NCI-H1048 (cell line): ENCODE measurements around the gene PREX1.

ENCODE experiments used
- DNase-seq: peaks from one replicate; lab custom pipeline; 2025; lab: John Stamatoyannopoulos, UW

Gene PREX1

GRCh38 chr20:48750376-48750775 is 77.4 kb downstream of the PREX1 start:
- no peak for DNase-seq

GRCh38 chr20:48749437-48749836 is 78.4 kb downstream of the PREX1 start:
- no peak for DNase-seq

GRCh38 chr20:48748556-48748955 is 79.2 kb downstream of the PREX1 start:
- DNase-seq, result no peak

DNA sequence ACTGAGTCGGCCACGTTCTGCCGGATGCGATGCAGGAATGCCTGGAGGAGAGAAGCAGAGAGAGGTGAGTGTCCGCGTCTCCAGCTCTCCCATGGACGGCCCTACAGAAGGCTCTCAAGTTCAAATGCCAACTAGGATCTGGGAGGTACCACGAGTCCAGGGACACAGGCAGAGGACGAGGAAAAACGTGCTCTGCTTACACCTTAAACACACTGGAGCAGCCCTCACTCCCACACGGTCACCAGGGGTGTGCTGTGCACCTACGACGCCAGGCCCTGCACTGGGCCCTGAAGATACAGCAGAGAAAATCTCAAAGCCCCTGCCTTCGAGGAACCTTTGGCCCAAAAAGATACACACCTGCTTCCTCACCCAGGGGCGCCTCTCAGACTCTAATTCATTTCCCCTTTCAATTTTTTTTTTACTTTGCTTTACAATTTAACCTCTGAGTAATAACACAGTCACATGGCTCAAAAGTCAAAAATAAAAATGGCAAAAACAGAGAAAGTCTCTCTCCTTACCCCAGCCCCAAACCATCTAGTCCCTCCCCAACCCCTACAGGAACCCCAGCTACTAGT is 79.9 kb downstream of the PREX1 start:
- no peak for DNase-seq

- DNase-seq, result no peak
These were observed 82.5 kb downstream of the PREX1 start for GRCh38 chr20:48745330-48745729.

- no peak for DNase-seq
These were observed 83.3 kb downstream of the PREX1 start for GRCh38 chr20:48744515-48744914.

DNA sequence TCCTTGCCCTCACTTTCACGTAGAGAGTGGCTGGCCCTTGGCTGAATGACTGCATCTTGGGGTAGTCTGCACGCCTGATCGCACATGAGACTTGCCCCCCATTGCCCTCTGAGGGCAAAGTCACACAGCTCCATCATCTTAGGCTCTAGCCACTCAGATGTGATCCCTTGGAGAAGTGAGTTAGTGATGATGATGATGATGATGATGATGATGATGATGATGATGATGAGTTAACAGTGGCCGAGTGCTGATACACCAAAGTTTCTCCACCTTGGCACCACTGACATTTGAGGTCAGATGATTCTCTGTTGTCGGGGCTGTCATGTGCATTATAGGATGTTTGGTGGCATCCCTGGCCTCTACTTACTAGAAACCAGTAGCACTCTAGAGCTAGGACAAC is 84.0 kb downstream of the PREX1 start:
- DNase-seq, result no peak

DNA sequence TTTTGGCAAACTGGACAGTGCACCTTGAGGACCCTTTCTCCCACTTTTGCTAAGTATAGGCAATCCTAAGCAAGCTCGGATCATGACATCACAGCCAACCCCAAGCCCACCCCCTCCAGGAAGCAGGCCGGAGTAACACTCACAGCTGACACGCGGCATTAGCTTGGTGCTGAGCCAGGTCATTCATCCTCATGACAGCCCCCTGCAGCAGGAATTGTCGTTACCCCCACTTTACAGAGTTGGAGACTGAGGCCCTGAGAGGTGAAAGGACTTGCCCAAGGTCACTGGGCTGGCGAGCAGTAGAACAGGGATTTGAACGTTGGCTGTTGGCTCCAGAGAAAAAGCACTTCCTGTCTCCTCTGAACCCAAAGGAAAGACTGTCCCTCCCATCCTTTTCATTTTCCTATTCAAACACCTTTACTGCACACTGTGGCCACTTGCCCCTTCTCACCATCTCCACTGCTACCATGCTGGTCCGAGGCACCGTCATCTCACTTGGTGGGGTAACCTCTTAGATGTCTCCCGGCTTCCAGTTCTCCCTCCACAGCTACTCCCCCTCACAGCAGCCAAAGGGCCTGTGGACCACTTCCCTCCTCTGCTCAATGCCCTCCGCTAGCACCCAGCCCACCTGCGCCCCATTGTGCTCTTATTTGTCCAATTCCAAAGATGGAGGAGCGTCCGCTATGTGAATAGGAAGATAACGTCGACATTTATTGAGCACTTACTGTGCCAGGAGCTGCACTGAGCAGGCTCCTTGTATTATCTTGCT is 84.7 kb downstream of the PREX1 start:
- no peak for DNase-seq

- no peak for DNase-seq
These were observed 85.6 kb downstream of the PREX1 start for GRCh38 chr20:48742233-48742632.

GRCh38 chr20:48741669-48742068 is 86.1 kb downstream of the PREX1 start:
- DNase-seq, result no peak

GRCh38 chr20:48740712-48741111 is 87.1 kb downstream of the PREX1 start:
- no peak for DNase-seq

GRCh38 chr20:48740292-48740649 is 87.5 kb downstream of the PREX1 start:
- no peak for DNase-seq

DNA sequence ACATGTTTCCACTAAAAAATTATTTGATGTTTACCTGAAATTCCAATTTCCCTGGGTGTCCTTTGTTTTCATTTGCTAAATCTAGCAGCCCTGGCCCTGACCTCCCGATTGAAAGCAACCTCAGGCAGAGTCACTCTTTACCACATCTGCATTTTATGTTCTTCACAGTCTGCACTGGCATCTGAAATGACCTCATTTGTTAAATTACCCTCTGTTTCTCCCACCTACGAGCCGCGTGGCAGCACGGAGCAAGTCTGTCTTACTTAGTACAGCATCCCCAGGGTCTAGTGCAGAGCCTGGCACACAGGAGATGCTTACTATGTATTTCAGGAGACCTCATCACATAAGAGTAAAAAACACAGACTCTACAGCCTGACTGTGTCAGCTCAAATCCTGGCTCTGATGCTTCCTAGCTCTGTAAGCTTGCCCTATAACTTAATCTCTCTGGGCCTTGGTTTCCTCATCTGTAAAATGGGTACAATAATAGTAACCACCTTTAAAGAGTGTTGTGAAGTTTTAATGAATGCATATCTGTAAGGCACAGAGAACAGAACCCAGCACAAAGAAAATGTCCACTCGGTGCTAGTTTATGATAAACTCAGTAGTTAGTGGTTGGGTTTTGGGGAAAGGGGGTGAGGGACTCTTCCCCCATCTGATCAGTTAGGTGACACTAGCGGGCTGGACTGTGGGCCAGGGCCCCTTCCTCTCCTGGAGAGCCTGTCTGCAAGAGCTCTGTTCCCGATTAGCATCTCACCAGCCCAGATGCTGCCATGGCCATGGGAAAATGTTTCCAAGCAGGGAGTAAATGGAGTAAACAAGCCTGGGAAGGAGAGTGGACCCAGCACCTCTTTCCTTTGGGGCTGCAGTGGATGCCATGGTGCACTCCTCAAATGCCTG is 88.2 kb downstream of the PREX1 start:
- DNase-seq, result no peak

DNA sequence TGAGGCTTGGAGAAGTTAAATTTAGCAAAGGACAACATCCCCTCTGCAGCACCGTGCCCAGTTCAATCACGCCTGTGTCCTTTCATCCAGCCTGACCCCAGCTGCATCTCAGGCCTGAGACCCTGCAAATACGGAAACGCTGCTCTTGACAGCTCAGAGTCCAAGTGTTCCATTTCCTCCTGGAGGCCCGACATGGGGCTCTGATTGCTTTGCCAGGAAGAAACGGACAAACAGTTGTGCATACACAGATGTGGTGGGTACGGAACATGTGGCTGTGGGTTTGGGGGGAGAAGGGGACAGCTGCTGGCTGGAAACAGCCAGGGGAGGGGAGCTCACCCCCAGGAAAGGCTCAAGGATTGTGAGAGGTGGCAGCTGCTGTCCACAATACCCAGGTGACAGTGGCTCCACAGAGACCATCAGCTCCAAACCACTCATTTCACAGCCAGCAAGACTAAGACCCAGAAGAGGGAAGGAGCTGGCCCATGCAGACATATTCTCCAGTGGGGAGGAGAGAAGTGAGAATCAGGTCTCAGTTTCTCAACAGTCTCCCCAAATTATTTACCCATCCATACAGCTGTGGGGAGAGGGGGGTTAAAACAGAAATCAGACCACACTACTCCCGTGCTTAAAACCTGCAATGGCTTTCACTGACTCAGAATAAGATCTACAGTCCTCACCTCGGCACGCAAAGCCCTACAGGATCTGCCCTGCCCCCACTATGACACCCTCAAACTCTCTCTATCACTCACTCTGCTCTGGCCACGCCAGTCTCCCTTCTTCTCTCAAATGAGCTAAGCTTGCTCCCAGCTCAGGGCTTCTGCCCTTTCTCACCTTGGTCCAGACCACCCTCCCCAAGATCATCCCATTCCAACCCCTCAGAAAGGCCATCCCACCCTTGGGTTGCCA is 89.1 kb downstream of the PREX1 start:
- DNase-seq, result no peak

GRCh38 chr20:48738094-48738398 is 89.8 kb downstream of the PREX1 start:
- DNase-seq, result no peak

GRCh38 chr20:48737434-48738093 is 90.2 kb downstream of the PREX1 start:
- no peak for DNase-seq

GRCh38 chr20:48736636-48737035 is 91.2 kb downstream of the PREX1 start:
- no peak for DNase-seq

GRCh38 chr20:48736231-48736630 is 91.6 kb downstream of the PREX1 start:
- DNase-seq, result no peak

DNA sequence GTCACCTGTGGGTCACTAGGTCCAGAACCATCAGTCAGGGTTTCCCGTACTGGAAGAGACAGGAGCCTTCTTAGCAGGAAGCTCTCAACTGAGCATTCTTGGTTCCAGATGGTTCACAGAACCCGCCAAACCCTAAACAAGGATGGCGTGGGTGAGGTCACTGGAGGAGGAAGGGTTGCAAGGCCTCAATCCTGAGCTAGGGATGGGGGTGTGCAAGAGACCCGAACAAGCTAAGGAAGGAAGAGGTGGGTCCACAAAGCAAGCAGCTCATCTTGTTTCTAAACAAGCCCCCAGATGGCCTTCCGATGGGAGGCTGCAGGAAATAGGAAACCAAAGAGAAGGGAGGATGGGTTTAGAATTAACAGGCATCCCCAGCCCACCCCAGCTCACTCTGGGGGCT is 92.7 kb downstream of the PREX1 start:
- no peak for DNase-seq

GRCh38 chr20:48734104-48734749 is 93.6 kb downstream of the PREX1 start:
- DNase-seq, result no peak

DNA sequence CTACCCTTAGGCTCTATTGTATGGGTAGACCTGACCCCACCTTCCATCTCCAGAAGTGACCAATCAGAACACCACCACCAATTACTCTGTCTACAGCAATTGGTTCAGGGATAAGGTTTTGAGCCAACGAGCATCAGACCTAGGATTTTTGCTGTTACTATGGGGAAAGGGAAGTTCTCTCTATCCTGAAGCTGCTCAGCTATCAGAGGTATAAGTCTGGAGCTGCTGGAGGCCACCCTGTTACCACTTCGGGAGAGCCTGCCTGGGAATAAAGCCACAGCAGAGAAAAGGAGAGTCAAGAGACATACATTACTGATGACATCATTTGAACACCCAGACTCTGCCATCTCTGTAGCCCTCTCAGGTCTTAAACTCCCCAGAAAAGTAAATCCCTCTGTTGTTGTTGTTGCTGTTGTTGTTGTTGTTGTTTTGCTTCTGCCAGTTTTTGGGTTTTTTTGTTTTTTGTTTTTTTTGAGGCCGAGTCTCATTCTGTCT is 94.5 kb downstream of the PREX1 start:
- no peak for DNase-seq
